Activated CD8-positive, alpha-beta memory T cell treated with anti-CD3 and anti-CD28 coated beads for 48 hours (primary cell): ENCODE measurements around the gene GABRR1.

ENCODE experiments used
- DNase-seq, 3 experiments: peaks; one replicate each; pipeline ENCODE4 v3.0.0-alpha.2; 2020; ENCODE audit warnings: low read depth in 2 of 3, low spot score in 2 of 3

GABRR1 gene

GRCh38 chr6:89216411-89216810, 747 bp downstream of the GABRR1 start:
- DNase-seq, result no peak

DNA sequence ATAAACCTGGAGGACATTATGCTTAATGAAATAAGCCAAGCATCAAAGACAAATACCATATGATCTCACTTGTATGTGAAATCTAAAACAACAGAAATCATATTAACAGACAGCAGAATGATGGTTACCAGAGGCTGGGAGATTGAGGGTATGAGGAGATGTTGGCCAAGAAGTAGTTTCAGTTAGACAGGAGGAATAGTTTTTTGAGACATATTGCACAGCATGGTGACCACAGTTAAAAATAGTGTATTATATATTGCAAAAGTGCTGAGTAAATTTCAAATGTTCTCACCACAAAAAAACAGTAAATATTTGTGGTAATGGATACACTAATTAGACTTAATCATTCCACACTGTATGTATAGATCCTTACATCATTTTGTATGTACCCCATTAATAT, 1.8 kb downstream of the GABRR1 start:
- no peak for DNase-seq

- DNase-seq, result no peak
Measured at GRCh38 chr6:89214197-89214596, 3.0 kb downstream of the GABRR1 start.

GRCh38 chr6:89212472-89212871, 4.7 kb downstream of the GABRR1 start:
- DNase-seq, result no peak

DNA sequence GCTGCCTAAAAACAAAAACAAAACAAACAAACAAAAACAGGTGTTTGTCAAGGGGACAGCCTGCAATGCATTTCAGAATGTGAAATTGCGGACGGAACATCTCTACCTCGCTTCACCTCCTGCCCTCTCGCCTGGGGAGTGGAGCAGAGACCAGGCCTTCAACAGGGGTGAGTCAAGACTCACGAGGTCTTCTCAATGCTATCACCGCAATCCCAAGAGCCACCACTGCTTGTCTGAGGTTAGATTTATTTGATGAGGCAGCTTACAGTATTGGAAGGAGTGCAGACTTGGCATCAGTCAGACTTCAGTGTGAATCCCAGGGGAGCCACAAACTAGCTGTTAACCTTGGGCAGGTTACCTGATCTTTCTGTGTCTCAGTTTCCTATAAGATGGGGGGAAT, 7.7 kb downstream of the GABRR1 start:
- no peak for DNase-seq

DNA sequence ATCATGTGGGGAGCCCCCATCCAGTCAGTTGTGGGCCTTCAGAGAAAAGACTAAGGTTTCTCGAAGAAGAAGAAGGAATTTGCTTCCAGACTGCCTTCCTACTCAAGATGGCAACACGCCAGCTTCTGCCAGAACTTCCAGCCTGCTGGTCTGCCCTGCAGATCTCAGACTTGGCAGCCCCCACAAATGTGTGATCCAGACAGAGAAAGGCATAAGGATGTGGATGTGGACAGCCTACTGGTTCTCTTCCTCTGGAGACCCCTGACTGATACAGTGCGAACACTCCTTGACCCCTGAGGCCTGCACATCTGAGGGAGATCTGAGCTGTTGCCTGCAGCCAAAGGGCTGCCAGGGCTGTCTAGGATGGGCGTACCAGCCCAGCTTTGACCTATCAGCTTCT, 8.6 kb downstream of the GABRR1 start:
- no peak for DNase-seq

DNA sequence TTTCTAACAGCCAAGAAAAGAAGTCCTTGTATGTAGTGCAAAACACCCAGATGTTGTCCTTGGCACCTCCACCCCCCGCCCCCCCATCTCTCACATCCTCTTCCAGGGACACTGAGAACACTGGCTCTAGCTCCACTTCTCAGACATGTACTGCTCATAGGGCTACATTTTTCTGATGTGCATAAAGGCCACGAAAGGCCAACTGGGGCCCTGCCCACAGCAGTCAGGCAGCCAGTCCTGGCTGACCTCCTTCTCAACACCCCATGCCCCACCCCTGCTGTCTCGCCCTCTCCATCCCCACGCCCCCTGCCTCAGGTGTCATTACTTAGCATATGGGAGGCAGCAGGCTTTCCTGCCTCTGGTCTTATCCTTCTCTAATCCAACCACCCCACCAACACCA, 11.3 kb downstream of the GABRR1 start:
- no peak for DNase-seq

DNA sequence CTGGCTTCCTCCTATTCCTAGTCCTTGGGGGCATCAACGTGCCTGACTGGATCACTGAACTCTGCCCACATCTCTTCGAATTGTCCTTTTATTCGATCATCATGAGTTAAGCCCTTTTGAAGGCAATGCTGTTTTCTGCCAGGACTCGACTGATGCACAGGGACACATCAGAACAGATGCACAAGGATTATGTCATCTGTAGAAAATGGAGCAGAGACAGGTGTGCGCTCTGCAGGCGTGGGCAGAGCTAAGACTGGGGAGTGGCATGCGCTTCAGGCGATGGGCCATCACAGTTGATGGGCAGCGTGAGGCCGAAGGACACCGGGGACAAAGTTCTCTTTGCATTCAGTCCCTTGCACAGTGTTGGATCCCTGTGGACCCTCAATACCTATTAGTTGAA, 13.1 kb downstream of the GABRR1 start:
- no peak for DNase-seq

- no peak for DNase-seq
Measured at GRCh38 chr6:89200706-89201215, 16.4 kb downstream of the GABRR1 start.

DNA sequence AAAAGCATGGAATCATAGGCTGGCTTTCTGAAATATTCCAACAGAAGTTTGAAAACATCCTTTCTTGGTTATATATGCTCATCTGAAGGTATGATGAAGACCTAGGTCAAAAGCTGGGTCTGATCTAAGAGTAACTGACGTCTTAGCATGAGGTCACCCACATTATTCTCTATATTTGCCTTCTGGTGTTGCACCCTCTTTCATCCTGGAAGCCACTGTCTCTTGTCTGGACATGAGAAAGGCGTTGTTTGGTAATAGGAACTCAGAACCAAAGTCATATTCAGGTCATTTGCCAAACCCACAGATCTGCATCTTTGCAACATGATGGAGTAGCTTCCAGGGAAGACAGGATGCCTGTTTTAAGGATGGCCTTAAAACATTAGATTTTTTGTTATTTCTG, 17.6 kb downstream of the GABRR1 start:
- no peak for DNase-seq

GRCh38 chr6:89198235-89198634, 18.9 kb downstream of the GABRR1 start:
- no peak for DNase-seq

DNA sequence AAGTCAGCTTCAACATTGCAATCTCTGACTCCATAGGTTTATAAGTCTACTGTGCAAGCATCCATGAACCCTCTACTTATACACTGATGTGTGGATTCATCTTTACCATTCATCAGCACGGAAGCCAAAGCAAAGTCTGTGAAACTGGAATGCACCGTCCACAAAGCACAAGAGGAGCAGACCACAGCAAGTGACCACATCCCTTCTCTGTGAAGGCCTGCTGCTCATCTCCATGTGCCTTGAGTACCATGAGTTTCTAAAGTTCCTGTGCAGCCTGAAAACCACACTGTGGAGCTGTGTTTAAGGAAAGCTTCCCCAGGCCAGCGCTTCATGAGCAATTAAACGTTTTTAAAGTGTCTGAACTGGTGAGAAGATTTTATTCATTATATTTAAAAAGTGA, 20.0 kb downstream of the GABRR1 start:
- no peak for DNase-seq

DNA sequence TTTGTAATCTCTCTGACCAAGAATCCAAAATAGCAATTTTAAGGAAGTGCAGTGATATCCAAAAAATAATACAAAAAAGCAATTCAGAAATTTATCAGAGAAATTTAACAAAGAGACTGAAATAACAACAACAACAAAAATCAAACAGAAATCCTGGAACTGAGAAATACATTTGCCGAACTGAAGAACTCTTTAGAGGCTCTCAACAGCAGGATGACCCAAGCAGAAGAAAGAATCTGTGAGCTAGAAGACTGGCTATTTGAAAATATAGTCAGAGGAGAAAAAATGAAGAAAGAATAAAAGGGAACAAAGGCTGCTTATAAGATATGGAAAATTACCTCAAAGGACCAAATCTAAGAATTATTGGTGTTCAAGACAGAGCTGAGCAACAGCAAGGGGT, 22.6 kb downstream of the GABRR1 start:
- no peak for DNase-seq

DNA sequence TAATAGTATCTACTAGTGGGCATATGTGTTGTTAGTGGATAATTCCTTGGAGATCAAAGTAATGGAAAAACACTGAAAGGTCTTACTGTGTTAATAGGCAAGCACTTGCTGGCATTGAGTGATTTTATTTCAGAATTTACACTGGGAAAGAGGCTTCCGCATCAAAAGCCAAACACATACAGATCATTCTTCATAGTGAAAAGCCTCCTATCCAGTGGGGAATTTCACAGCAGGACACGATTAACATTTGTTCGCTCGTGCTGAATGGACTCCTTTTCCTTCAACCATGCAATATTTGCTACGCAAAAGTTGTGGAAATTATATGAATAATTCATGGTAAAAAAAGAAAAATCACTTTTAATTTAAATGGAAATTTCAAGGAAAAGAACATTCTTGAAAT, 26.4 kb downstream of the GABRR1 start:
- DNase-seq, result no peak

GRCh38 chr6:89187504-89187903, 29.7 kb downstream of the GABRR1 start:
- no peak for DNase-seq

- DNase-seq, result no peak
Measured at GRCh38 chr6:89186762-89187161, 30.4 kb downstream of the GABRR1 start.

- DNase-seq, result no peak
Measured at GRCh38 chr6:89184344-89184743, 32.8 kb downstream of the GABRR1 start.

GRCh38 chr6:89183294-89183693, 33.9 kb downstream of the GABRR1 start:
- no peak for DNase-seq

DNA sequence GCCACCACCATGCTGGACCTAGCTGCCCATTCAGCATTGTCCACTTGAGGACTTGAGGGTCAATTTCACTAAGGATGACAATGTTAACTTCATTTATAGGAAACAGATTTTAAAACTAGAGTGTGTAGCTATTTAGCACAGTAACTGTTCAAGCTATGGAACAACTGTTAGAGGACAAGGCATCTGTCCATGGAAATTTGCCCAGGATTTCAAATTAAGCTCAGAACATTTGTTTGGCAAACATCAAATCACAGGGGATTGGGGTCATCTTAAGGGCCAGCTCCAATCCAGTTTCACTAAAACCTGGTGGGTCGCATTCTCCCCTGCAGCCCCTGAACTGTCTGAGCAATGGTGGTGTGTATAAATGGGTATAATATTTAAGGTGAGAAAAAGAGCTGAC, 36.2 kb downstream of the GABRR1 start:
- no peak for DNase-seq

GRCh38 chr6:89180112-89180511, 37.0 kb downstream of the GABRR1 start:
- DNase-seq, result no peak

GRCh38 chr6:89173634-89174033, 43.5 kb downstream of the GABRR1 start:
- no peak for DNase-seq

- no peak for DNase-seq
Measured at GRCh38 chr6:89172131-89172530, 45.0 kb downstream of the GABRR1 start.

GRCh38 chr6:89162047-89162371, 55.1 kb downstream of the GABRR1 start:
- no peak for DNase-seq
